Bronchial epithelial cell (primary cell): ENCODE data around the gene RFC4. TPM values are rescaled to one million over a fixed set of nuclear protein-coding genes. Genes with fewer than 3 reads are reported as not detected.

Experiments
- DNase-seq: peaks from one replicate; pipeline ENCODE4 v3.0.0-alpha.2; 2010; ENCODE audit warnings: low read depth
- FAIRE-seq: peaks from 2 replicates; lab custom pipeline; 2011; peaks lifted over from hg19 to GRCh38; lab: Jason Lieb, UNC
- H3K27me3 ChIP-seq: 2 replicates; pipeline ENCODE4 v1.5.1; 2011; ENCODE audit warnings: low read length; ENCODE audit not compliant: control insufficient read depth, insufficient read depth
- H3K36me3 ChIP-seq: 2 replicates; pipeline ENCODE4 v1.5.1; 2011; ENCODE audit warnings: low read length; ENCODE audit not compliant: control insufficient read depth, insufficient read depth
- H3K4me3 ChIP-seq: 2 replicates; pipeline ENCODE4 v1.5.1; 2011; ENCODE audit warnings: mild to moderate bottlenecking, low read depth, low read length, control low read depth
- CTCF ChIP-seq: IDR thresholded peaks from 2 replicates; pipeline ENCODE4 v1.5.1; 2011; ENCODE audit warnings: mild to moderate bottlenecking, moderate library complexity, low read length, control low read depth, inconsistent platforms; ENCODE audit not compliant: insufficient read depth, severe bottlenecking
- total RNA-seq: library from RNA; depleted of rRNA; stranded (reverse); fragments of >200 nt; gene quantifications from 2 replicates; pipeline ENCODE4 v1.2.1, GENCODE V29; 2014

The RFC4 gene
- total RNA-seq, 1 donor from 2014 or later: 26.1 TPM

DNA sequence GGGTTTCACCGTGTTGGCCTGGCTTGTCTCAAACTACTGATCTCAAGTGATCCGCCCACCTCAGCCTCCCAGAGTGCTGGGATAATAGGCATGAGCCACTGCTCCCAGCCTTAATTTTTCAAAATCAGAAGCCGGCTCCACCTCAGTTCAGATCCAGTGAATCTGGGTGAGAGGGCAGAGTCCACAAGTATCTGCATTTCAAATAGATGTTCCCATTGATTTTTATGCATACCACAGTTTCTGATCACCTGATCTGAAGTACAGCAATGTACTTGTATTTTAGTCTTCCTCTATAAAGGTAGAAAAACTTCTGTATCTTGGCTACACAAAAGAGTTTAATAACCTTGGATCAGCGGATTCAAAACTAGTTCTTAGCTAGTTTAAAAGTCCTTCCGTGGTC lies 27.1 kb downstream of the RFC4 start:
- H3K27me3 ChIP-seq: no peaks in the 10 kb centered on the region
- no peak for TF ChIP-seq CTCF
- H3K36me3 ChIP-seq: peaks cover 4% of the 10 kb centered on the region
- no peak for DNase-seq
- no peak overlapping the region for H3K4me3 ChIP-seq
- no peak for FAIRE-seq

DNA sequence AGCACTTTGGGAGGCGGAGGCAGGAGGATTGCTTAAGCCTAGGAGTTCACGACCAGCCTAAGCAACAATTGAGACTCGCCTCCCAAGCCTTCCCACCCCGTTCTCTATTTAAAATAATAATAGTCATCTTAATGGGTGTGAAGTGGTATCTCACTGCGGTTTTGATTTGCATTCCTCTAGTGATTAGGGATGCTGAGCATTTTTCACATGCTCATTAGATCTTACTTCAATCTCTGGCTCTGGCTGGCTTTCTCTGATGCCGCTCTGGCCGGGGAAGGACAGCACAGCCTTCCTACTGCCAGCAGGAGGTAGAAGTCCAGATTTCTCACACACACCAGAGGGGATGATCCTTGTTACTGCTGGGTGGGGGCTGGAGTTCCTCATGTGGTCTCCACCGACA lies 30.3 kb downstream of the RFC4 start:
- no peaks in the 10 kb centered on the region for H3K27me3 ChIP-seq
- no peaks in the 10 kb centered on the region for H3K36me3 ChIP-seq
- no peak for TF ChIP-seq CTCF
- DNase-seq: no peak
- H3K4me3 ChIP-seq: no peak overlapping the region
- FAIRE-seq: no peak

GRCh38 chr3:186772701-186773417 lies 33.4 kb downstream of the RFC4 start:
- no peak for FAIRE-seq
- Histone ChIP-seq H3K27me3 (no peaks in the 10 kb centered on the region), H3K4me3 (peak overlapping the region; percentile 22), H3K36me3 (no peaks in the 10 kb centered on the region)
- no peak for DNase-seq
- TF ChIP-seq CTCF: no peak

DNA sequence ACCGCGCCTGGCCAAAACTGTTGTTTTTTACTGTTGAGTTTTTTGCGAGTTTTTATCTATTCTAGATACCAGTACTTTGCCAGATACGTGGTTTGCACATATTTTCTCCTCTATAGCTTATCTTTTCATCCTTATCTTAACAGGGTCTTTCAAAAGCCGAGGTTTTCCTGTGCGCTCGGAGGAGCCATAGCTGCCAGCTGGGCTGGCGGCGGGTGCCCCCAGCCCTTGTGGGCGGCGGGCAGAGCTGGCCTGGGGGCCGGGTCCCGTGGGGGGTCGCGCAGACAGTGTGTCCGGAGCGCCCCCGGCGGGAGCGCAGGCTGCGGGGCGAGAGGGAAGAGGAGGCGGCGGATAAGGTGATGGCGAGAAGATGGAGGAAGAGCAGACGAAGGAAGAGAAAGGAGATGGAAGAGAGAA lies 34.0 kb downstream of the RFC4 start:
- TF ChIP-seq CTCF: no peak
- H3K27me3 ChIP-seq: no peaks in the 10 kb centered on the region
- no peak for FAIRE-seq
- no peak for DNase-seq
- no peaks in the 10 kb centered on the region for H3K36me3 ChIP-seq
- peak overlapping the region; percentile 22 for H3K4me3 ChIP-seq

DNA sequence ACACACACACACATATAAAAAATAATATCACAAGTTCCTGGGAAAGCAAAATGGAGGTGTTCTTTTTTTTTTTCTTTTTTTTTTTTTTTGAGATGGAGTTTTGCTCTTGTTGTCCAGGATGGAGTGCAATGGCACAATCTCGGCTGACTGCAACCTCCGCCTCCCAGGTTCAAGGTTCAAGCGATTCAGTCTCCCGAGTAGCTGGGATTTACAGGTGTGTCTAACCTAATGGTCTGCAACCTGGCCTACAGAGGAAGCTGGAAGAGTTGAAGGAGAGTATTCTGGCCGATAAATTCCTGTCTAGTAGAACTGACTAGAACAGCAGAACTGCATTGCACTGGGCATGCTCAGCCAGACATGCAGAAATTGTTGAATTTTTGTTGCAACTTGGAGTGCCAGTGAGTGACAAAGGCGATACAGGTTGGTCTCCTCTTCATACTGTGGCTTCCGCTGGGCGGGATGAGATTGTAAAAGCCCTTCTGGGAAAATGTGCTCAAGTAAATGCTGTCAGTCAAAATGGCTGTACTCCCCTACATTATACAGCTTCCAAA lies 45.3 kb downstream of the RFC4 start:
- TF ChIP-seq CTCF: no peak
- DNase-seq: no peak
- Histone ChIP-seq H3K27me3 (no peaks in the 10 kb centered on the region), H3K4me3 (no peak overlapping the region), H3K36me3 (no peaks in the 10 kb centered on the region)
- FAIRE-seq: no peak
